Measurements from ENCODE around the gene UVRAG.

The UVRAG gene

GRCh38 chr11:75784085-75784478, 30.9 kb upstream of the UVRAG start:
- DNase-seq = no peak

GRCh38 chr11:75784506-75784905, 30.5 kb upstream of the UVRAG start:
- no peak for DNase-seq

- no peak for DNase-seq
Measured at GRCh38 chr11:75785187-75785586, 29.8 kb upstream of the UVRAG start.

- no peak for DNase-seq
Measured at GRCh38 chr11:75786101-75786736, 28.8 kb upstream of the UVRAG start.

GRCh38 chr11:75789521-75789920, 25.5 kb upstream of the UVRAG start:
- no peak for DNase-seq

- DNase-seq = no peak
Measured at GRCh38 chr11:75790986-75791385, 24.0 kb upstream of the UVRAG start.

- no peak for DNase-seq
Measured at GRCh38 chr11:75792127-75792731, 22.8 kb upstream of the UVRAG start.

- DNase-seq = no peak
Measured at GRCh38 chr11:75792997-75793800, 21.8 kb upstream of the UVRAG start.

- no peak for DNase-seq
Measured at GRCh38 chr11:75793966-75794365, 21.0 kb upstream of the UVRAG start.

- DNase-seq = no peak
Measured at GRCh38 chr11:75795276-75796090, 19.5 kb upstream of the UVRAG start.

- DNase-seq = no peak
Measured at GRCh38 chr11:75796091-75796435, 18.9 kb upstream of the UVRAG start.

GRCh38 chr11:75797116-75797515, 17.9 kb upstream of the UVRAG start:
- no peak for DNase-seq

GRCh38 chr11:75797792-75798191, 17.2 kb upstream of the UVRAG start:
- DNase-seq = no peak

- no peak for DNase-seq
Measured at GRCh38 chr11:75800136-75800675, 14.8 kb upstream of the UVRAG start.

GRCh38 chr11:75800728-75801361, 14.2 kb upstream of the UVRAG start:
- DNase-seq = no peak

- no peak for DNase-seq
Measured at GRCh38 chr11:75801362-75802020, 13.5 kb upstream of the UVRAG start.

- no peak for DNase-seq
Measured at GRCh38 chr11:75802021-75802912, 12.7 kb upstream of the UVRAG start.

GRCh38 chr11:75802913-75803820, 11.8 kb upstream of the UVRAG start:
- DNase-seq = no peak

GRCh38 chr11:75809111-75809510, 5.9 kb upstream of the UVRAG start:
- DNase-seq = no peak

GRCh38 chr11:75809991-75810390, 5.0 kb upstream of the UVRAG start:
- DNase-seq = no peak
